Measurements from ENCODE around the gene TLX2. TPM values are rescaled to one million over a fixed set of nuclear protein-coding genes. Genes with fewer than 3 reads are reported as not detected.

TLX2 gene
- total and polyA plus RNA-seq, 2 of the 13 experiments (the other 11 are each of a cell fraction or from before 2014, with no cell fraction given), result 0.05 to 0.20 TPM

DNA sequence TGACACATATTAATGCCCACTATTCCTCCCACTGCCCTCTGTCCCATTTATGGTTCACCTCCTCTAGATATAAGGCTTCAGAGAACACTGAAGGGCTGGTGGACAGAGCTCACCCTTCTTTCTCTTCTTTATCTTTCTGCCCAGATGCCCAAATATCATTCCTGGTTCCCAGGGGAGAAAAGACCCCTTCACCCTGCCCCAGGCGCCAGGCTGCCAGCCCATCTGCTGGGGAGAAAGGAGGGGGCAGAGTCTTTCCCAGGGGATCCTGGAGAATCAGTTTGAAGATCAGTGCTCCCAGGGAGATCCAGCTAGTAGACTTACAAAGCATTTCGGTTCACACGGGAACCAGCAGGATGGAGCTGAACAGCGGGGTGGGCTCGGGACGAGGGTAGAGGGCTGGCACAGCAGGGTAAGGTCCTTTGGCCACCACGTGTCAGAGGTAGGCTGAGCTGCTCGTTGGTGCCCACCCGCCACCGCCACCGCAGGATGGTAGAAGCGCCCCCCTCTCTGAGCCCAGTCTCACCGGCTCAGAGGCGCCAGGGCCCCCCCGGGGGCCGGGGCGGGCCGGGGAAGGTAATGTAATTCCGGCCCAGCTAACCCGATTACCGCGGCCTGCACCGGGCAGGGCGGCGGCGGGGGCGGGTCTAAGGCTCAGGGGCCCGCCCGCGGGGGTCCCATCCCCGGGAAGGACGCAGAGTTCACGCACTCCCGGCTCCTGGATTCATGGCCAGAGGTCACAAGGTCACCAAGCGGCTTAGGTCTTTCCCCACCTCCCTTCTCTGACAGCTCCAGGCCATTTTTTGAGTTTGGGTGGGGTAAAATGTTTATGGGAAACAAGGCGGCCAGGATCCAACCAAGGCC is 1.3 kb upstream of the TLX2 start (continued):
- TF ChIP-seq ZSCAN21 (CRISPR knock-in tag; IDR thresholded peaks at IDR 0.05; ENCODE audit: borderline replicate concordance) (no peak), MAX (IDR thresholded peaks at IDR 0.05) (peak; percentile 75), ZNF34 (CRISPR knock-in tag; IDR thresholded peaks at IDR 0.05; ENCODE audit: borderline replicate concordance) (no peak), MYPOP (CRISPR knock-in tag; IDR thresholded peaks at IDR 0.05) (no peak), THYN1 (CRISPR knock-in tag; IDR thresholded peaks at IDR 0.05; ENCODE audit: borderline replicate concordance, low read depth) (no peak), ZMYM4 (CRISPR knock-in tag; IDR thresholded peaks at IDR 0.05) (no peak), GTF2F1 (IDR thresholded peaks at IDR 0.05; ENCODE audit: low read length) (no peak), SMAD3 (CRISPR knock-in tag; IDR thresholded peaks at IDR 0.05) (no peak), ZBTB3 (CRISPR knock-in tag; IDR thresholded peaks at IDR 0.05; ENCODE audit: borderline replicate concordance, low read depth) (no peak), ZNF646 (CRISPR knock-in tag; IDR thresholded peaks at IDR 0.05) (no peak), NR2C2 (CRISPR knock-in tag; IDR thresholded peaks at IDR 0.05; ENCODE audit: borderline replicate concordance) (peak; percentile 81), DNMT3B (CRISPR knock-in tag; conservative IDR thresholded peaks at IDR 0.05) (no peak), ZNF614 (CRISPR knock-in tag; IDR thresholded peaks at IDR 0.05; ENCODE audit: borderline replicate concordance) (no peak), ZNF432 (CRISPR knock-in tag; IDR thresholded peaks at IDR 0.05; ENCODE audit: borderline replicate concordance) (no peak), SIX4 (CRISPR knock-in tag; IDR thresholded peaks at IDR 0.05) (no peak), ZNF567 (CRISPR knock-in tag; IDR thresholded peaks at IDR 0.05; ENCODE audit: borderline replicate concordance) (no peak)
- TF ChIP-seq, protein P1, sequence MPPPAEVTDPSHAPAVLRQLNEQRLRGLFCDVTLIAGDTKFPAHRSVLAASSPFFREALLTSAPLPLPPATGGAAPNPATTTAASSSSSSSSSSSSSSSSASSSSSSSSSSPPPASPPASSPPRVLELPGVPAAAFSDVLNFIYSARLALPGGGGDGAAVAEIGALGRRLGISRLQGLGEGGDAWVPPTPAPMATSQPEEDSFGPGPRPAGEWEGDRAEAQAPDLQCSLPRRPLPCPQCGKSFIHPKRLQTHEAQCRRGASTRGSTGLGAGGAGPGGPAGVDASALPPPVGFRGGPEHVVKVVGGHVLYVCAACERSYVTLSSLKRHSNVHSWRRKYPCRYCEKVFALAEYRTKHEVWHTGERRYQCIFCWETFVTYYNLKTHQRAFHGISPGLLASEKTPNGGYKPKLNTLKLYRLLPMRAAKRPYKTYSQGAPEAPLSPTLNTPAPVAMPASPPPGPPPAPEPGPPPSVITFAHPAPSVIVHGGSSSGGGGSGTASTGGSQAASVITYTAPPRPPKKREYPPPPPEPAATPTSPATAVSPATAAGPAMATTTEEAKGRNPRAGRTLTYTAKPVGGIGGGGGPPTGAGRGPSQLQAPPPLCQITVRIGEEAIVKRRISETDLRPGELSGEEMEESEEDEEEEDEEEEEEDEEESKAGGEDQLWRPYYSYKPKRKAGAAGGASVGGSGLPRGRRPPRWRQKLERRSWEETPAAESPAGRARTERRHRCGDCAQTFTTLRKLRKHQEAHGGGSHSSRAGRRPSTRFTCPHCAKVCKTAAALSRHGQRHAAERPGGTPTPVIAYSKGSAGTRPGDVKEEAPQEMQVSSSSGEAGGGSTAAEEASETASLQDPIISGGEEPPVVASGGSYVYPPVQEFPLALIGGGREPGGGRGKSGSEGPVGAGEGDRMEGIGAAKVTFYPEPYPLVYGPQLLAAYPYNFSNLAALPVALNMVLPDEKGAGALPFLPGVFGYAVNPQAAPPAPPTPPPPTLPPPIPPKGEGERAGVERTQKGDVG (CRISPR knock-in tag; IDR thresholded peaks at IDR 0.05; ENCODE audit: borderline replicate concordance), result peak; percentile 25; the same call in 1 of the 2 replicates

Measured in HepG2 (cell line).